A549 (cell line): ENCODE results near the gene ARAP1.

Experiments
- CTCF ChIP-seq: fragments of >200 bp; sonication (Bioruptor Twin); formaldehyde crosslinking; IDR thresholded peaks from 3 replicates; pipeline ENCODE4 v1.5.1; 2016
- EP300 ChIP-seq, 2 experiments: fragments of >200 bp; sonication (Bioruptor Twin); formaldehyde crosslinking; IDR thresholded peaks; 2 replicates in 1 of 2; 3 replicates in 1 of 2; pipeline ENCODE4 v1.6.1; 2016 to 2017
- POLR2A ChIP-seq: IDR thresholded peaks from 2 replicates; pipeline ENCODE4 v1.6.1; 2012; ENCODE audit warnings: mild to moderate bottlenecking, low read length
- RAD21 ChIP-seq, 2 experiments: fragments of >200 bp in 1 of 2; sonication (Bioruptor Twin) in 1 of 2; formaldehyde crosslinking in 1 of 2; IDR thresholded peaks in 1 of 2; conservative IDR thresholded peaks in 1 of 2; 2 replicates in 1 of 2; 3 replicates in 1 of 2; pipeline ENCODE4 v1.6.1; 2012 to 2018; ENCODE audit warnings: inconsistent platforms in 1 of 2
- TF ChIP-seq, protein P1 (sequence below): IDR thresholded peaks from 2 replicates; pipeline ENCODE4 v1.6.1; 2012

GRCh38 chr11:72776844-72777754 is 24.9 kb upstream of the ARAP1 start:
- TF ChIP-seq CTCF (no peak), POLR2A (no peak), EP300 (IDR thresholded peaks at IDR 0.05) (no peak), RAD21 (conservative IDR thresholded peaks at IDR 0.05 in 1 of 2, IDR thresholded peaks at IDR 0.05 in 1 of 2) (no peak)
- TF ChIP-seq, protein P1, sequence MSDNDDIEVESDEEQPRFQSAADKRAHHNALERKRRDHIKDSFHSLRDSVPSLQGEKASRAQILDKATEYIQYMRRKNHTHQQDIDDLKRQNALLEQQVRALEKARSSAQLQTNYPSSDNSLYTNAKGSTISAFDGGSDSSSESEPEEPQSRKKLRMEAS = no peak
